Sigmoid colon (tissue), 4 donors: ENCODE measurements around the gene CNTN5.

Source experiments
- CTCF ChIP-seq, 4 experiments: fragments of 450-650 bp in 3 of 4; fragments of 200-600 bp in 1 of 4; IDR thresholded peaks; one replicate each; pipeline ENCODE4 v1.5.1; 2016 to 2019; ENCODE audit warnings: antibody characterized with exemption in 4 of 4, mild to moderate bottlenecking in 3 of 4, moderate library complexity in 2 of 4
- EP300 ChIP-seq, 4 donors: sonication (generic); formaldehyde crosslinking; IDR thresholded peaks; one replicate each; pipeline ENCODE4 v1.6.1; 2017; ENCODE audit warnings: antibody characterized with exemption in 4 of 4
- POLR2A ChIP-seq, 2 donors: fragments of 450-650 bp; IDR thresholded peaks; one replicate each; pipeline ENCODE4 v1.6.1; 2016; ENCODE audit warnings: antibody characterized with exemption in 2 of 2, mild to moderate bottlenecking in 2 of 2, moderate library complexity in 2 of 2
- POLR2AphosphoS5 ChIP-seq, 4 donors: sonication (generic); formaldehyde crosslinking; IDR thresholded peaks; one replicate each; pipeline ENCODE4 v1.6.1; 2017; ENCODE audit warnings: antibody characterized with exemption in 4 of 4

- no peak for TF ChIP-seq CTCF (IDR thresholded peaks at IDR 0.05)
- TF ChIP-seq POLR2A (IDR thresholded peaks at IDR 0.05) = no peak
- TF ChIP-seq POLR2AphosphoS5 (IDR thresholded peaks at IDR 0.05) = no peak
- no peak for TF ChIP-seq EP300 (IDR thresholded peaks at IDR 0.05)
Measured at GRCh38 chr11:99366546-99366945, 345.8 kb downstream of the CNTN5 start.
